ENCODE results near the gene ATP2A1. TPM values are rescaled to one million over a fixed set of nuclear protein-coding genes. Genes with fewer than 3 reads are reported as not detected.
"Not testable (repeated sequence)": the region's sequence is repeated elsewhere in the genome, so short reads cannot be mapped to it uniquely, and the experiment has no call there.

ATP2A1 gene
- total RNA-seq, 1 donor from 2014 or later: 0.11 TPM

- ATAC-seq (no peak), DNase-seq (ENCODE audit: missing footprints) (no peak)
- intact Hi-C loops (cut with DNase I): loop anchor here (2.0 kb wide), 1 partner anchor 78 kb away; the partner anchor contains the start of gene TUFM
These were observed 46.1 kb downstream of the ATP2A1 start for GRCh38 chr16:28924399-28924761.

- peak; percentile 96 for DNase-seq (ENCODE audit: missing footprints)
- peak; percentile 95 for ATAC-seq
- intact Hi-C loops (cut with DNase I): loop anchor here (2.0 to 5.0 kb wide), 2 partner anchors 43 to 78 kb away; partner anchors contain the start of gene TUFM
These were observed 46.6 kb downstream of the ATP2A1 start, which contains the start of gene RABEP2 for GRCh38 chr16:28924762-28925385. Gene RABEP2 (minus strand): TSS chr16:28925238. CDS start chr16:28925163, 75 bp downstream.

GRCh38 chr16:28925386-28926228, 47.3 kb downstream of the ATP2A1 start:
- intact Hi-C loops (cut with DNase I): loop anchor here (2.0 to 5.0 kb wide), 2 partner anchors 43 to 79 kb away; partner anchors contain the start of gene TUFM
- DNase-seq (ENCODE audit: missing footprints) (peak; percentile 90), ATAC-seq (peak; percentile 78)

- intact Hi-C loops (cut with DNase I): loop anchor here (5.0 kb wide), 1 partner anchor 44 kb away; no protein-coding TSS in a partner anchor
- DNase-seq (ENCODE audit: missing footprints); ATAC-seq: not testable (repeated sequence)
These were observed 48.0 kb downstream of the ATP2A1 start for GRCh38 chr16:28926284-28926683.

- intact Hi-C loops (cut with DNase I): loop anchor here (5.0 kb wide), 1 partner anchor 46 kb away; no protein-coding TSS in a partner anchor
- DNase-seq (ENCODE audit: missing footprints) (no peak), ATAC-seq (no peak)
These were observed 49.5 kb downstream of the ATP2A1 start for GRCh38 chr16:28927815-28928214.

- ATAC-seq: no peak
- intact Hi-C loops (cut with DNase I): no loop called here
- no peak for DNase-seq (ENCODE audit: missing footprints)
These were observed 51.9 kb downstream of the ATP2A1 start for GRCh38 chr16:28930203-28930602.

- intact Hi-C loops (cut with DNase I): no loop called here
- DNase-seq (ENCODE audit: missing footprints) (no peak), ATAC-seq (no peak)
These were observed 52.4 kb downstream of the ATP2A1 start for GRCh38 chr16:28930652-28931051.

- no peak for DNase-seq (ENCODE audit: missing footprints)
- ATAC-seq: no peak
- intact Hi-C loops (cut with DNase I): no loop called here
These were observed 53.5 kb downstream of the ATP2A1 start, which contains the start of gene CD19 for GRCh38 chr16:28931801-28932225. Gene CD19 (plus strand): TSS chr16:28931971. CDS start chr16:28932001, 30 bp downstream.

GRCh38 chr16:28932339-28933141, 54.3 kb downstream of the ATP2A1 start:
- DNase-seq (ENCODE audit: missing footprints): no peak
- ATAC-seq: no peak
- intact Hi-C loops (cut with DNase I): no loop called here

- no peak for ATAC-seq
- no peak for DNase-seq (ENCODE audit: missing footprints)
- intact Hi-C loops (cut with DNase I): no loop called here
These were observed 54.9 kb downstream of the ATP2A1 start for GRCh38 chr16:28933171-28933570.

GRCh38 chr16:28935346-28935745, 57.1 kb downstream of the ATP2A1 start:
- intact Hi-C loops (cut with DNase I): no loop called here
- DNase-seq (ENCODE audit: missing footprints) (no peak), ATAC-seq (no peak)

- intact Hi-C loops (cut with DNase I): no loop called here
- peak; percentile 90 for DNase-seq (ENCODE audit: missing footprints)
These were observed 57.9 kb downstream of the ATP2A1 start for GRCh38 chr16:28935924-28936783.

GRCh38 chr16:28936784-28937155, 58.5 kb downstream of the ATP2A1 start:
- no peak for ATAC-seq
- DNase-seq (ENCODE audit: missing footprints): no peak
- intact Hi-C loops (cut with DNase I): no loop called here

More at GRCh38 chr16:28935924-28936783, 57.9 kb downstream of the ATP2A1 start:
- ATAC-seq: peak; percentile 95

GRCh38 chr16:28937222-28937876, 59.1 kb downstream of the ATP2A1 start:
- intact Hi-C loops (cut with DNase I): no loop called here
- ATAC-seq (no peak), DNase-seq (ENCODE audit: missing footprints) (no peak)

GRCh38 chr16:28938721-28939120, 60.4 kb downstream of the ATP2A1 start:
- intact Hi-C loops (cut with DNase I): no loop called here
- ATAC-seq: no peak

GRCh38 chr16:28939825-28940224, 61.5 kb downstream of the ATP2A1 start:
- not testable (repeated sequence) for DNase-seq (ENCODE audit: missing footprints); ATAC-seq
- intact Hi-C loops (cut with DNase I): loop anchor here (5.0 kb wide), 1 partner anchor 1057 kb away; the partner anchor contains the start of genes HIRIP3 and INO80E

More at GRCh38 chr16:28938721-28939120, 60.4 kb downstream of the ATP2A1 start:
- no peak for DNase-seq (ENCODE audit: missing footprints)

- intact Hi-C loops (cut with DNase I): loop anchor here (5.0 kb wide), 1 partner anchor 1054 kb away; the partner anchor contains the start of genes HIRIP3 and INO80E
These were observed 65.0 kb downstream of the ATP2A1 start for GRCh38 chr16:28943281-28943680.

More at GRCh38 chr16:28943281-28943680, 65.0 kb downstream of the ATP2A1 start:
- DNase-seq (ENCODE audit: missing footprints): no peak
- ATAC-seq: no peak

Data from Right ventricle myocardium inferior (tissue), 1 donor.